CD4-positive, alpha-beta T cell (primary cell): Measurements from ENCODE around the gene UBAP2L. TPM values are rescaled to one million over a fixed set of nuclear protein-coding genes. Genes with fewer than 3 reads are reported as not detected.

Experiments
- ATAC-seq: fragments of 200-7000 bp; cut with Tn5 transposase; one replicate; pipeline ENCODE4 v1.10.0; 2022; ENCODE audit warnings: mild to moderate bottlenecking; ENCODE audit not compliant: poor library complexity
- CTCF ChIA-PET: fragments of 350-600 bp; sonication (Branson Sonifier 250); formaldehyde crosslinking; loops from one replicate; lab custom pipeline; 2021; ENCODE audit warnings: antibody characterized with exemption, inconsistent platforms; lab: Charles Lee
- POLR2A ChIA-PET: fragments of 350-600 bp; sonication (Branson Sonifier 250); formaldehyde crosslinking; loops from one replicate; lab custom pipeline; 2021; ENCODE audit warnings: antibody characterized with exemption, inconsistent platforms; lab: Charles Lee
- DNase-seq, 14 experiments: peaks; one replicate each; pipeline ENCODE4 v3.0.0-alpha.2; 2013 to 2020; ENCODE audit warnings: mixed read lengths in 2 of 14
- H3K27ac ChIP-seq, 2 donors: one replicate each; pipeline versions ENCODE4 v1.5.1 to v1.7.0; 2013; ENCODE audit warnings: low read length in 2 of 2, low read depth in 1 of 2, mild to moderate bottlenecking in 1 of 2
- H3K27me3 ChIP-seq, 2 experiments: 1 replicate in 1 of 2; 2 replicates in 1 of 2; pipeline versions ENCODE4 v1.6.1 to v1.7.0; 2013; ENCODE audit warnings: low read length in 2 of 2, control low read depth in 1 of 2, mild to moderate bottlenecking in 1 of 2, moderate library complexity in 1 of 2; ENCODE audit not compliant: insufficient read depth in 2 of 2, control insufficient read depth in 1 of 2
- H3K36me3 ChIP-seq: one replicate; pipeline ENCODE4 v1.6.1; 2013; ENCODE audit warnings: low read length, control low read depth; ENCODE audit not compliant: insufficient read depth
- H3K4me1 ChIP-seq: one replicate; pipeline ENCODE4 v1.6.1; 2013; ENCODE audit warnings: low read length, control low read depth; ENCODE audit not compliant: insufficient read depth
- H3K4me3 ChIP-seq: one replicate; pipeline ENCODE4 v1.5.1; 2013; ENCODE audit warnings: mild to moderate bottlenecking, low read length, moderate library complexity
- H3K9me3 ChIP-seq, 2 experiments: 1 replicate in 1 of 2; 2 replicates in 1 of 2; pipeline versions ENCODE4 v1.6.1 to v1.7.0; 2013; ENCODE audit warnings: low read length in 2 of 2, mild to moderate bottlenecking in 2 of 2, control low read depth in 1 of 2, moderate library complexity in 1 of 2; ENCODE audit not compliant: control insufficient read depth in 1 of 2, insufficient read depth in 1 of 2
- H3K27ac Mint-ChIP-seq: one replicate; pipeline ENCODE4 v1.8.0; 2020; ENCODE audit warnings: mixed read lengths
- H3K27me3 Mint-ChIP-seq: one replicate; pipeline ENCODE4 v1.8.0; 2021; ENCODE audit warnings: mixed read lengths
- H3K36me3 Mint-ChIP-seq: one replicate; pipeline ENCODE4 v1.8.0; 2021; ENCODE audit warnings: low read depth, mixed read lengths
- H3K4me1 Mint-ChIP-seq: one replicate; pipeline ENCODE4 v1.8.0; 2021; ENCODE audit warnings: low read depth, mixed read lengths
- H3K4me3 Mint-ChIP-seq: one replicate; pipeline ENCODE4 v1.8.0; 2020; ENCODE audit warnings: mild to moderate bottlenecking, mixed read lengths
- H3K9me3 Mint-ChIP-seq: one replicate; pipeline ENCODE4 v1.8.0; 2020; ENCODE audit warnings: mixed read lengths
- intact Hi-C, 2 experiments: fragments of 100-400 bp; cut with DNase I in 1 of 2; cut with micrococcal nuclease in 1 of 2; formaldehyde crosslinking; loops; one replicate each; pipeline versions ENCODE4 v1.15.1 to v1.9.0; 2023 to 2025; cut with DNase I, micrococcal nuclease
- total RNA-seq, 174 experiments: library from RNA in 2 of 174; stranded (reverse) in 2 of 174; gene quantifications; one replicate each; pipeline ENCODE4 v1.2.3 and lab custom pipeline; 2021 to 2026
- TF ChIP-seq, protein P1 (sequence below): fragments of 200-600 bp; IDR thresholded peaks from one replicate; pipeline ENCODE4 v1.8.0; 2022; ENCODE audit warnings: antibody characterized with exemption, mild to moderate bottlenecking

UBAP2L gene
- total RNA-seq, 2 experiments from 2014 or later: 224 to 234 TPM

DNA sequence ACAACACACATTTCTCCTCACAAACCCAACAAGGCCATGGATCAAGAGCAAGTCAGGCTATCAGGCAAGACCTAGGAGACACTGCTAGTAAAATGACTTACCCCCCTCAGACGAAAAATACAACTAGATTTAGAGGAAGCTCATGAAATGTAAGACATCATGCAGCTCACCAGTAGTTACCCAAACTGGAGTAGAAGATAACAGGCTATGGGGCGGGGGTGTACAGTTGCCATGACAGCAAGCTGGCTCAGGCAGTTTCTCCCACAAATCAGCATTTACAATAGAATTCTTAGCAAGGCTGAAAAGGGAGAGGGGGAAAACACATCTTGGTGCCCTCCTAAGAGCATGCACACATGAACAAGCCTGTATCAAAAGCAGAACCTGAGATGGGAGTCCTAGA, 42.7 kb upstream of the UBAP2L start:
- peaks cover 80% of the 10 kb centered on the region for H3K36me3 Mint-ChIP-seq

DNA sequence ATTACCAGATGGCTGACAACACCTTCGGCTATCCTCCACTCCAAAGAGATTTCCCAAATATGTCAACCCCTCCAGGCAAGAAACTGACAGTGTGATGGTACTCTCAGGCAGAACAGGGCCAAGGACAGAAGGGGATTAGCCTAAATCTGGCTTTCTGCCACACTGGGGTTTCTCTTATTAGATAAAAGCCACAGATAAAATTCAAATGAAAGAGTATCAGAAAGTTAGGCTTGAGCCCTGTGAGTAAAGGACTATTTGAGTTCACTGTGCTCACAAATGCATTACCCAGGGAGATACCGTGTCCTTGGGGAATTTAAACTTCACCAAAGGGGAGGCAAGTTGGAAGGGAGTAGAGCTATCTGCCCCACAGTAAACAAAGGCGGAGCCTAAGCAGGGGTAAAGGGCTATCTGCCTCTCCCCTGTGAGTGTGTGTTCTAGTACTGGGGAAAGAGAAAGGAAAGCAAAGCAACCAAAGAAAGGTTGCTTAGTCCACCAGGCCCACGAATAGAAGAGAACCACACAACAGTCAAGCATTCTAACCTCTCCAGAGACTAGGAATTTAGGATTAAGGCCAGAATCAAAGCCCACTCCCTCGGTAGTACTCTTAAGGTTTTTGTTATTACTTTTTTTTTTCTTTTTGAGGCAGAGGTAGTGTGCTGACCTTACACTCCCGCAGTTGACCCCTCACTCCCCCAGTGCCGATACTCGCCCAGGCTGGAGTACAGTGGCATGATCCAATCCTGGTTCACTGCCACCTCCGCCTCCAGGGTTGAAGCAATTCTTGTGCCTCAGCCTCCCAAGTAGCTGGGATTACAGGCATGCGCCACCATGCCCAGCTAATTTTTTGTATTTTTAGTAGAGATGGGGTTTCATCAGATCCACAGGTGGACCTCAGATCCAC, 41.6 kb upstream of the UBAP2L start:
- peak overlapping the region; percentile 6 for H3K4me3 ChIP-seq
- H3K9me3 Mint-ChIP-seq: no peaks in the 10 kb centered on the region
- peaks cover 33% of the 10 kb centered on the region for H3K36me3 ChIP-seq
- intact Hi-C loops: no loop called here
- peak overlapping the region; percentile 49 to 50 for H3K27ac ChIP-seq
- ChIA-PET POLR2A (interaction anchor here (1.2 to 5.4 kb wide), 4 partner anchors 13 to 41 kb away, joined by 3 to 39 read pairs (median 8); a partner anchor contains a TSS), CTCF (interaction anchor here (1.2 kb wide), 1 partner anchor 20 kb away, joined by 3 read pairs; no protein-coding TSS in a partner anchor)
- ATAC-seq: no peak
- peaks cover 81% of the 10 kb centered on the region for H3K4me1 Mint-ChIP-seq
- DNase-seq: peak in 1 of 14 experiments; percentile 39
- H3K4me3 Mint-ChIP-seq: peak overlapping the region; percentile 91
- TF ChIP-seq, protein P1, sequence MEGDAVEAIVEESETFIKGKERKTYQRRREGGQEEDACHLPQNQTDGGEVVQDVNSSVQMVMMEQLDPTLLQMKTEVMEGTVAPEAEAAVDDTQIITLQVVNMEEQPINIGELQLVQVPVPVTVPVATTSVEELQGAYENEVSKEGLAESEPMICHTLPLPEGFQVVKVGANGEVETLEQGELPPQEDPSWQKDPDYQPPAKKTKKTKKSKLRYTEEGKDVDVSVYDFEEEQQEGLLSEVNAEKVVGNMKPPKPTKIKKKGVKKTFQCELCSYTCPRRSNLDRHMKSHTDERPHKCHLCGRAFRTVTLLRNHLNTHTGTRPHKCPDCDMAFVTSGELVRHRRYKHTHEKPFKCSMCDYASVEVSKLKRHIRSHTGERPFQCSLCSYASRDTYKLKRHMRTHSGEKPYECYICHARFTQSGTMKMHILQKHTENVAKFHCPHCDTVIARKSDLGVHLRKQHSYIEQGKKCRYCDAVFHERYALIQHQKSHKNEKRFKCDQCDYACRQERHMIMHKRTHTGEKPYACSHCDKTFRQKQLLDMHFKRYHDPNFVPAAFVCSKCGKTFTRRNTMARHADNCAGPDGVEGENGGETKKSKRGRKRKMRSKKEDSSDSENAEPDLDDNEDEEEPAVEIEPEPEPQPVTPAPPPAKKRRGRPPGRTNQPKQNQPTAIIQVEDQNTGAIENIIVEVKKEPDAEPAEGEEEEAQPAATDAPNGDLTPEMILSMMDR: no peak
- peak overlapping the region; percentile 96 for H3K27ac Mint-ChIP-seq
- H3K9me3 ChIP-seq: no peaks in the 10 kb centered on the region
- H3K27me3 ChIP-seq: no peaks in the 10 kb centered on the region
- peaks cover 78% of the 10 kb centered on the region for H3K36me3 Mint-ChIP-seq
- H3K4me1 ChIP-seq: peaks cover 76% of the 10 kb centered on the region
- H3K27me3 Mint-ChIP-seq: no peaks in the 10 kb centered on the region

More for the DNA sequence above, 42.7 kb upstream of the UBAP2L start:
- Mint-ChIP-seq H3K4me1 (peaks cover 74% of the 10 kb centered on the region), H3K27me3 (no peaks in the 10 kb centered on the region), H3K4me3 (peak overlapping the region; percentile 70), H3K27ac (peak overlapping the region; percentile 96), H3K9me3 (no peaks in the 10 kb centered on the region)
- Histone ChIP-seq H3K27me3 (no peaks in the 10 kb centered on the region), H3K36me3 (peaks cover 42% of the 10 kb centered on the region), H3K4me3 (peak overlapping the region; percentile 0), H3K27ac (peak overlapping the region; percentile 22 to 42), H3K9me3 (no peaks in the 10 kb centered on the region), H3K4me1 (peaks cover 67% of the 10 kb centered on the region)
- POLR2A ChIA-PET: interaction anchor here (0.7 to 5.4 kb wide), 7 partner anchors 12 to 255 kb away, joined by 3 to 39 read pairs (median 5); partner anchors contain the start of genes GATAD2B and RPS27
- DNase-seq (peak in 2 of 14 experiments; percentile 30 to 32), ATAC-seq (no peak)
- intact Hi-C loops: no loop called here
- CTCF ChIA-PET: interaction anchor here (1.2 kb wide), 1 partner anchor 22 kb away, joined by 3 read pairs; no protein-coding TSS in a partner anchor
- TF ChIP-seq, protein P1: no peak

DNA sequence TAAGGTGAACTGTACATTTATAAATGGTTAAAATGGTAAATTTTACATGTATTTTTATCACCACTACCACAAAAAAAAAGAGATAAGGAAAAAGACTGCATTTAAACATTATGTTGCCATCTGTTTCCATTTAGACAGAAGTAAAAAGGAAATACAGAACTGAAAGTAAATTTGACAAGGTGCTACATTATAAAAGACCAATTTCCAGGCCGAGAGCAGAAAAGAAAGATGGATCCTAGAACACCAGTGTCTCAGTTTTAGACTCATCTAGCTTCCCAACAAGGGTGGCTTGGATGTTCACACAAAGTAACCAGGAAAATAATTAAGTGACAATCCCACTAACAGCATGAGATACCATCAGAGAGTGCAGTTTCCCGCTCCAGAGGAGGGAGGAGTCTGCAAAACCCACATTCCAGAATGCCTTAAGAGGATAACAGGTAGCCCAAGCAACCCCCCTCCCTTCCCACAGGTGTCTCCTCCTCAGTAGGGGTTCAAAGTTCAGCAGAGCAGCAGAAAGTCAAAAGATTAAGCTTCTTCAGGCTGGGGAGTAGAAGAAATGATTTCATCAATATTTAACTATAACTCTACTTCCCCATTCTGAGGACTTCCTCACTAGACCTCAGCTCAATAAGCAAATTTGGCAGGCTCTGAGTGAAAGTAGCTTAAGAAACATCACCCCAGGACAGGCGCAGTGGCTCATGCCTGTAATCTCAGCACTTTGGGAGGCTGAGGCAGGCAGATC, 40.6 kb upstream of the UBAP2L start:
- ATAC-seq (no peak), DNase-seq (peak in 3 of 14 experiments; percentile 32 to 41 (median 33))
- Histone ChIP-seq H3K4me3 (peak overlapping the region; percentile 35), H3K4me1 (peaks cover 73% of the 10 kb centered on the region), H3K9me3 (no peaks in the 10 kb centered on the region), H3K36me3 (peaks cover 25% of the 10 kb centered on the region), H3K27ac (peak overlapping the region; percentile 49 to 67), H3K27me3 (no peaks in the 10 kb centered on the region)
- H3K27me3 Mint-ChIP-seq: no peaks in the 10 kb centered on the region
- CTCF ChIA-PET: interaction anchor here (1.0 kb wide), 1 partner anchor 19 kb away, joined by 4 read pairs; no protein-coding TSS in a partner anchor
- POLR2A ChIA-PET: interaction anchor here (1.5 to 3.6 kb wide), 4 partner anchors 20 to 189 kb away, joined by 4 to 41 read pairs (median 14); partner anchors contain the start of genes RPS27 and UBAP2L
- H3K4me3 Mint-ChIP-seq: peak overlapping the region; percentile 91
- peaks cover 70% of the 10 kb centered on the region for H3K36me3 Mint-ChIP-seq
- no peaks in the 10 kb centered on the region for H3K9me3 Mint-ChIP-seq
- TF ChIP-seq, protein P1: no peak
- peak overlapping the region; percentile 96 for H3K27ac Mint-ChIP-seq
- intact Hi-C loops: no loop called here
- peaks cover 81% of the 10 kb centered on the region for H3K4me1 Mint-ChIP-seq
